GM18519 (cell line): ENCODE measurements around the gene ADNP.
"Not testable (repeated sequence)": the region's sequence is repeated elsewhere in the genome, so short reads cannot be mapped to it uniquely, and the experiment has no call there.

Source experiments
- ATAC-seq: cut with Tn5 transposase; IDR thresholded peaks from one replicate; pipeline ENCODE4 v1.9.1; 2021; ENCODE audit warnings: mild to moderate bottlenecking, moderate library complexity; ENCODE audit not compliant: unreplicated experiment, low FRiP score

ADNP gene

GRCh38 chr20:50903353-50904051 is 27.7 kb downstream of the ADNP start:
- no peak for ATAC-seq

DNA sequence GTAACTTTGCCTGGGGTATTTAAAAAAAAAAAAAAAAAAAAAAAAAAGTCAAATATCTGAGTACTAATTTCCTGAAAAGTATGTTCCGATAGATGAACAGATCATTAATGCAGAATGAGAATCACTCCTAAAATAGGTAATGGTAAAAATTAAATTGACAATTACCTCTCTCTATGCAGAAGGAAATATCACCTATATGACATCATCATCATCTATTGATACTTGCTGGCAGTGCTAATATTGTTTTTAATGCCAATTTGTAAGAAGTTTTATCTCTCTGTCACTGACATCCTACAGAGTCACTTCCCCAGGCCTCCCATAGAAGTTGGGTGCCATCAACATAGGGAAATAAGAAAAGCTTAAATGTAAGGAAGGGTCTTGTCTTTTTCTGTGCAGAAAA is 29.9 kb downstream of the ADNP start:
- no peak for ATAC-seq

GRCh38 chr20:50900261-50900660 is 31.0 kb downstream of the ADNP start:
- ATAC-seq = no peak

DNA sequence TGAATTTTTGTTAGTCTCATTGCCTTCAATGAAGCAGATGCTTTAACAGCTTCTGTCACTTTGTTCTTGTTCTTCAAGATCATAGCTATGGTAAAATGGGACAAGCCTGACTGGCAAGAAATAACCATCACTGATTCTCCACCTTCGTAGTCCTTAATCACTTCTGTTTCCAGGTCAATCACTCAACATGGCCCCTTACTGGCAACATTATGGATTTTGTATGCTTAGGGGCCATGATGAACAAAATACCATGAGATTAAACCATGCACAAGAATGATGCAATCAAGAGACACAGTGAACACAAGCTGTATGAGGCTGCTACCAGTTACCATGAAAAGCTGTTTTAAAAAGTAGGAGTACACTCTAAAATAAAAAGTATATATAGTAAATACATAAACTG is 32.8 kb downstream of the ADNP start:
- ATAC-seq = no peak

- no peak for ATAC-seq
These were observed 36.0 kb downstream of the ADNP start for GRCh38 chr20:50895111-50895830.

DNA sequence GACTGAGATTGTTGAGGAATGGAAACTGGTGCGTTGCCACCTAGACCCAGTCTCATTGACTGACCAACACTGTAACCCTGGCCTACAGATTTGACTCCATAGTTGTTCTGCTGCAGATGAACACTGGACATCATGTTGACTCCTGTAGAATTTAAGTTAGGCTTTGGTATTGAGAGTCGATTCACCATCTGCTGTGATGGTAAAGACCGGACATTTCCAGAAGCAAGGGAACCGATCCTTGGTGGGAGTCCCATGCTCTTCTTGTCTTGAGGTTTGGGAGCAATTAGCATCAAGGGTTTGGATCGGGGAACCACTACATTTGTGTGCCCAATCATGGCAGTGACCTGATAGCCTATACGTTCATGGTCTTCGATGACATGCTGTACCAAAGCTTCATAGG is 37.6 kb downstream of the ADNP start:
- no peak for ATAC-seq

- no peak for ATAC-seq
These were observed 38.8 kb downstream of the ADNP start for GRCh38 chr20:50892394-50892793.

DNA sequence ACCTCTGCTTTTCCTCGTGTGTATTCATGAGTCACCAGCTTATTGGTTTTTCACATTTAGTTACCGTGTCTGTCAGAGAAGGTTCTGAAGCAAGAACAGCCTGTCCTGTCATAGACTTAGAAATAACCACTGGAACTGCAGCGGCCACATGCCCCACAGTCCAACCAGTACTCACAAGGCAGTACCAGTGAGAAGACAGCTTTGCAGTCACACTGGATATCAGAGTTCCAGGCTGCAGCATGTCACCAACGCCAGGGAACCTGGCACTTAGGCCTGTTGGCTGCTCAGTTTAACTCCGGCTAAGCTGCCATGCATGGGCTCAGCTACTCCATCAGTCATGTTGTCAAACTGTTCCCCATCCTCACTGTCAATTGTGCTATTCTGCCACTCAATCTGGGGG is 40.1 kb downstream of the ADNP start:
- no peak for ATAC-seq

GRCh38 chr20:50887576-50887975 is 43.7 kb downstream of the ADNP start:
- ATAC-seq = no peak

- ATAC-seq = no peak
These were observed 45.0 kb downstream of the ADNP start for GRCh38 chr20:50886184-50886790.

DNA sequence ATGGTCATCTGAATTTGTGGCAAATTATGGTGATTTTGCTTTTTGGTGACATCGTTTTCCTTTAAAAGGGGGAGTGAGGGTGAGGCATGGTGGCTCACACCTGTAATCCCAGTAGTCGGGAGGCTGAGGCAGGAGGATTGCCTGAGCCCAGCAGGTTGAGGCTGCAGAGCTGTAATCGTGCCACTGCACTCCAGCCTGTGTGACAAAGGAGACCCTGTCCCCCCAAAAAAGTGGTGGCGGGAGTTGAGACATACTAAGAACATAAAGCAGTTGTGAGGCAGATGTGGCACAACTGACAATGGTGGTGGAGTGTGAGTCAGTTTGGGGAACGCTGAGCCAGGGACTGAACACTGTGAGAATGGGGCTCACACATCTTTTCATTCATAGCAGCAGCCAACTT is 45.5 kb downstream of the ADNP start:
- ATAC-seq = no peak

DNA sequence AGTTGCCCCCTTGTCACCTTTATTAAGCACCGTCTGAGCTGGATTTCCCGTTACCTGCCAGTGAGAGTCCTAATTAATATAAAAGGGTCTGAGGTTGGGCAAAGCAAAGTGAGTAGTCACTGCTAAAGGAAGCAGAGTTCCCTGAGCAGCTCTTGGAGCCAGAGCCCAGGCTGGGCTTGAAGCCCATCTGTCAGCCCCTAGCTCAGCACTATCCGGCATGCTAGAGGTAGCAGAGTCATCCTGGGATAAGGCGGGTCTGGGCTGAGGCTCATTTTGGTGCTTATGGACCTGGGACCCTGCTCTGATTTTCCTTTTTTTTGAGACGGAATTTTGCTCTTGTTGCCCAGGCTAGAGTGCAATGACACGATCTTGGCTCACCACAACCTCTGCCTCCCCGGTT is 46.2 kb downstream of the ADNP start:
- ATAC-seq = no peak

DNA sequence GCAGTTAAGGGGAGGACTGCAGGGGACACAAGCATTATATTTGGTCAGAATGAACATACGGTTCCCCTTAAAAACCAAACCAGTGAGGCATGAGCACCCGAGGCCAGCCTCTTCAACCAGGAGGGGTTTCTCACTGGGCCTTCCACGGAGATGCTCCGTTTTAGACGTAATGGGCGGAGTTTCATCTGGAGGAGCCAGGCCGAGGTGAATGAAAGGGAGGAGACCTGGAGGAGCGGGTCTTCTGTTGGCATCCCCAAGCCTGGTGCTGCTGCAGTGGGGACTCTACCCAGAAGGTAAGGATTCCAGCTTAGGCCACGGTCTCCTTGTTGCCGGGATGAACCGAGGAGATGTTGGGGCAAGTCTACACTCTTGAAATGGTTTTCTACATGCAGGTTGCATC is 47.4 kb downstream of the ADNP start:
- ATAC-seq = no peak

GRCh38 chr20:50881759-50882424 is 49.3 kb downstream of the ADNP start:
- ATAC-seq = not testable (repeated sequence)

DNA sequence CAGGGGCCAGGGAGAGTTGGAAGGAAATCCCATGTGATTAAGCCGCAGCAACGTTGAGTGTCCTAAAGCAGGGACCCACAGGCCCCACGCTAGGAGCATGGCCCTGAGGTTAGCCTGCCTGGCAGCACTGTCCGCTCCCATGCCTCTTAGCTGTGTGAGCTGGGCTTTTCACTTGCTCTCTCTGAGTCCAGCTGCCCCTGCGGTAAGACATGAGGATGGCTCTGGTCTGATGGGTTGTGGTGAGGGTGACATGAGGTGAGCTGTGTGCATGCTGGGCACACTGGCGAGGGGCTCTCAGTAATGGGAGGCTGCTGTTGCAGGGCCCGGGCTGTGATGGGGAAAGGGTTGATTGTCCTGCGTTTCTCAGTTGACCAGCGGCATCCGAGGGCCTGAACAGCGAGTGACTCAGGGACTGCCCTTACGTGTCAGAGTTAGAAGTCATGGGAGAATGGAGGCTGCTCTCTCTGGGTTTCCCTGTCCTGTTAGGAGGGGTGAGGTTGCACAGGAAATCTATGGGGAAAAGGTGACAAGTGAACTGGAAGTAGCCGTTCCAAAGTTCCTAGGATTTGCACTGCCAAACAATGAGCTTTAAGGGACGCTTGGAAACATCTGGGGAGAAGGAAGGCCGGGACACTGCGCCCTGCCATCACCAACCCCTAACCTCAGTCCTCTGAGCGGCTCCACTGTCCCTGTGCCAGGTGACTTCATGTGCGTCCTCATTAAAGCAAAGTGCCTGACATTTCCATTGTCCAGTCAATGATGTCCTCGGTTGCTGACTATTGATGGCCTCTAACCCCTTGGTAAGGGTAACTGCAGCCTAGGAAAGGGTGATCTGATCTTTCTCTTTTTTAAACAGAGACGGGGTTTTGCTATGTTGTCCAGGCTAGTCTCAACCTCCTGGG is 51.3 kb downstream of the ADNP start:
- no peak for ATAC-seq

GRCh38 chr20:50877232-50877743 is 53.9 kb downstream of the ADNP start:
- no peak for ATAC-seq

DNA sequence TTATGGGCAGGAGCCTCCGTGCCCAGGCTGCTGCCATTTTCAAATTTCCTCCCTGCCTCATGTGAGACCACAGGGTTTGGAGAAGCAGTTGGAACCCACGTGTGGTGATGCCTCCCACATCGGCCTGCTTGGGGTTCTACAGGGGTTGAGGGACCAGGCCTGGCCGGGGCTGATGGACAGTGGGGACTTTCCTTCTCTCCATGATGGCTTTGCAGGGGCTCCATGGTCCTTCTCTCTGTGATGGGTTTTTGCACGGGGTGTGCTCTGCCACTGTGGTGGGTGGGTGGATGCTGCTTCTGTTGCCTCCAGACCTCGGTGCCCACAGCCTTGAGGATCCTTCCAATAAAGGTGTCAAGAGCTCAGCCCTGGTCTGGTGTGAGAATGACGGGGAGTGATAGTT is 54.4 kb downstream of the ADNP start:
- no peak for ATAC-seq

DNA sequence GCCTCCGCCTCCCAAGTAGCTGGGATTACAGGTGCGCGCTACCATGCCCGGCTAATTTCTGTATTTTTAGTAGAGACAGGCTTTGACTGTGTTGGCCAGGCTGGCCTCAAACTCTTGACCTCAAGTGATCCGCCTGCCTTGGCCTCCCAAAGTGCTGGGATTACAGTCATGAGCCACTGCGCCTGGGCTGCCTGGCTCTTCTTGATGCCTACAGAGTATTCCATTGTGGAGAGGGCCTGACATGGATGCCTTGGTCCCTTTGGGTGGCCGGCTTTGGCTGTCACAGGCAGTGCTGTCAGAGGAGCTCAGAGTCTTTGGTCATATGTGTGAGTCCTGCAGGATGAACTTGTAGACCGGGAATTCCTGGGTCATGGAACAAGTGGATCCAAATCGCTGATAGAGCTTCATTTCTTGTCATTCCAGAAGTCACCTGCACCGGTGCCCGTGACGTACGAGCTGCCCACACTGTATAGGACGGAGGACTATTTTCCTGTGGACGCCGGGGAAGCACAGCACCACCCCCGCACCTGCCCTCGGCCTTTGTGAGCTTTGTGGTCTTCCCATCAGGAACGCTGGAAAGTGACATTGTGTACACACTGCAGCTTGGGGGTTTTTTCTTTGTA is 55.1 kb downstream of the ADNP start:
- ATAC-seq = no peak

GRCh38 chr20:50874758-50875665 is 56.2 kb downstream of the ADNP start:
- no peak for ATAC-seq
